Smooth muscle cell (in vitro differentiated cells): Measurements from ENCODE around the gene MCF2L. TPM values are rescaled to one million over a fixed set of nuclear protein-coding genes. Genes with fewer than 3 reads are reported as not detected.
"Not testable (repeated sequence)": the region's sequence is repeated elsewhere in the genome, so short reads cannot be mapped to it uniquely, and the experiment has no call there.

Source experiments
- DNase-seq: peaks from one replicate; lab custom pipeline; 2025; ENCODE audit not compliant: unreplicated experiment; lab: John Stamatoyannopoulos, UW
- H2AFZ ChIP-seq: fragments of 200-600 bp; sonication (generic); 2 replicates; pipeline ENCODE4 v1.6.0; 2016; ENCODE audit warnings: antibody characterized with exemption, low read depth, mild to moderate bottlenecking
- H3F3A ChIP-seq: fragments of 200-600 bp; sonication (generic); 2 replicates; pipeline ENCODE4 v1.6.0; 2017; ENCODE audit warnings: antibody characterized with exemption, low read depth
- H3K27ac ChIP-seq: fragments of 200-600 bp; sonication (generic); 2 replicates; pipeline ENCODE4 v1.5.1; 2016; ENCODE audit warnings: low read depth, mild to moderate bottlenecking
- H3K27me3 ChIP-seq: fragments of 200-600 bp; sonication (generic); 2 replicates; pipeline ENCODE4 v1.6.1; 2016; ENCODE audit warnings: low read depth, mild to moderate bottlenecking
- H3K36me3 ChIP-seq: fragments of 200-600 bp; sonication (generic); 2 replicates; pipeline ENCODE4 v1.5.1; 2016; ENCODE audit warnings: low read depth
- H3K4me1 ChIP-seq: fragments of 200-600 bp; sonication (generic); 2 replicates; pipeline ENCODE4 v1.5.1; 2016; ENCODE audit warnings: low read depth
- H3K4me2 ChIP-seq: fragments of 200-600 bp; sonication (generic); 2 replicates; pipeline ENCODE4 v1.6.0; 2016; ENCODE audit warnings: mild to moderate bottlenecking
- H3K4me3 ChIP-seq: fragments of 200-600 bp; sonication (generic); 2 replicates; pipeline ENCODE4 v1.5.1; 2016; ENCODE audit warnings: mild to moderate bottlenecking
- H3K79me2 ChIP-seq: fragments of 200-600 bp; sonication (generic); 2 replicates; pipeline ENCODE4 v1.6.0; 2016; ENCODE audit warnings: low read depth, mild to moderate bottlenecking
- H3K9ac ChIP-seq: fragments of 200-600 bp; sonication (generic); 2 replicates; pipeline ENCODE4 v1.6.0; 2016; ENCODE audit warnings: low read depth
- H3K9me3 ChIP-seq: fragments of 200-600 bp; sonication (generic); replicated peaks from 2 replicates; pipeline ENCODE4 v1.5.1; 2016; ENCODE audit warnings: low read depth
- H4K20me1 ChIP-seq: fragments of 200-600 bp; sonication (generic); 2 replicates; pipeline ENCODE4 v1.6.0; 2016; ENCODE audit warnings: low read depth
- WGBS: methylation state at CpG from one replicate; pipeline ENCODE4 v1.1.7; 2016; ENCODE audit warnings: low lambda C conversion rate; 5-methylcytosine and 5-hydroxymethylcytosine counted together
- polyA plus RNA-seq: library from polyadenylated mRNA; unstranded; fragments of >200 nt; fragmentation: Nextera tagmentation; extraction: Ambion mirVana; gene quantifications from 2 replicates; pipeline ENCODE4 v1.2.1, GENCODE V29; 2016
- total RNA-seq: library from RNA; depleted of rRNA; stranded (reverse); fragments of >200 nt; gene quantifications from 2 replicates; pipeline ENCODE4 v1.2.3, GENCODE V29; 2014
- TF ChIP-seq, protein P1 (sequence below): fragments of 200-600 bp; sonication (generic); IDR thresholded peaks from 2 replicates; pipeline ENCODE4 v1.5.1; 2017; ENCODE audit warnings: borderline replicate concordance, mild to moderate bottlenecking, antibody characterized with exemption; ENCODE audit not compliant: insufficient read depth, poor library complexity, severe bottlenecking

MCF2L gene
- total and polyA plus RNA-seq, 2 experiments from 2014 or later = 0.54 to 7.6 TPM

DNA sequence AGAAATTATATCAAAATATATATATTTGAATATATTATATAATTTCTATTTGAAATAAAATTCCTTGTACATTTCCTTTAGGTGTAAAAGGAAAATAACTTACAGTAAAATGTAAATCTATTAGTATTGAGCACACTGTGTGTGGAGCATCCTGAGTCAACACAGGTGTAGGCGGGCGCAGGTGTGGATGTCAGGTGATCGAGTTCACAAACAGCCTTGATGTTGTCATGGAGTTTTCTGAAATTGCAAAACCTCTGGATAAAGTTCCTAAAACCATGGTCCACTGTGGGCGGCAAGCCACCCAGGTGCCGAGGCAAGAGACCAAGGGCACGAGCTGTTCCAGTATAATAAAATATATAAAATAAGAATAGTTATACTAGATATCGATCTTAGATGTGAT is 27.7 kb upstream of the MCF2L start:
- DNase-seq = no peak
- peaks cover 4% of the 10 kb centered on the region for H3K4me1 ChIP-seq
- no peaks in the 10 kb centered on the region for H3K36me3 ChIP-seq
- H3F3A ChIP-seq = no peaks in the 10 kb centered on the region
- H3K4me3 ChIP-seq = no peak overlapping the region
- TF ChIP-seq, protein P1, sequence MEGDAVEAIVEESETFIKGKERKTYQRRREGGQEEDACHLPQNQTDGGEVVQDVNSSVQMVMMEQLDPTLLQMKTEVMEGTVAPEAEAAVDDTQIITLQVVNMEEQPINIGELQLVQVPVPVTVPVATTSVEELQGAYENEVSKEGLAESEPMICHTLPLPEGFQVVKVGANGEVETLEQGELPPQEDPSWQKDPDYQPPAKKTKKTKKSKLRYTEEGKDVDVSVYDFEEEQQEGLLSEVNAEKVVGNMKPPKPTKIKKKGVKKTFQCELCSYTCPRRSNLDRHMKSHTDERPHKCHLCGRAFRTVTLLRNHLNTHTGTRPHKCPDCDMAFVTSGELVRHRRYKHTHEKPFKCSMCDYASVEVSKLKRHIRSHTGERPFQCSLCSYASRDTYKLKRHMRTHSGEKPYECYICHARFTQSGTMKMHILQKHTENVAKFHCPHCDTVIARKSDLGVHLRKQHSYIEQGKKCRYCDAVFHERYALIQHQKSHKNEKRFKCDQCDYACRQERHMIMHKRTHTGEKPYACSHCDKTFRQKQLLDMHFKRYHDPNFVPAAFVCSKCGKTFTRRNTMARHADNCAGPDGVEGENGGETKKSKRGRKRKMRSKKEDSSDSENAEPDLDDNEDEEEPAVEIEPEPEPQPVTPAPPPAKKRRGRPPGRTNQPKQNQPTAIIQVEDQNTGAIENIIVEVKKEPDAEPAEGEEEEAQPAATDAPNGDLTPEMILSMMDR = no peak
- WGBS = 98% methylated on average over 7 of the region's 7 CpGs
- H3K9me3 ChIP-seq = no peaks in the 10 kb centered on the region
- H2AFZ ChIP-seq = no peak overlapping the region
- no peaks in the 10 kb centered on the region for H4K20me1 ChIP-seq
- no peak overlapping the region for H3K9ac ChIP-seq
- H3K27me3 ChIP-seq = no peaks in the 10 kb centered on the region
- no peak overlapping the region for H3K4me2 ChIP-seq
- no peak overlapping the region for H3K27ac ChIP-seq
- no peaks in the 10 kb centered on the region for H3K79me2 ChIP-seq

DNA sequence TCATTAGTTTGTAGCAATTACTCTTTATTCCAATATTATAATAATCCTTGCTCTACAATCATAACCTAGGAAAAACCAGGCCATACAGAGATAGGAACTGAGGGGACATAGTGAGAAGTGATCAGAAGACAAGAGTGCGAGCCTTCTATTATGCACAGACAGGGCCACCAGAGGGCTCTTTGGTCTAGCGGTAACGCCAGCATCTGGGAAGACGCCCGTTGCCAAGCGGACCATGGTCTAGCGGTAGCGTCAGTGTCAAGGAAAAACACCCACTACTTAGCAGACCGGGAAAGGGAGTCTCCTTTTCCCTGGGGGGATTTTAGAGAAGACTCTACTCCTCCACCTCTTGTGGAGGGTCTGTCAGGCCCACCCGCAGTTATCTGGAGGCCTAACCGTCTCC is 27.2 kb upstream of the MCF2L start:
- H3K4me2 ChIP-seq, H3K36me3 ChIP-seq, H3K9me3 ChIP-seq, DNase-seq, H4K20me1 ChIP-seq, H3K27ac ChIP-seq, H2AFZ ChIP-seq, H3K9ac ChIP-seq, H3K79me2 ChIP-seq, H3K4me1 ChIP-seq, H3K4me3 ChIP-seq, H3K27me3 ChIP-seq, H3F3A ChIP-seq: not testable (repeated sequence)
- 86% methylated on average over 11 of the region's 11 CpGs for WGBS

DNA sequence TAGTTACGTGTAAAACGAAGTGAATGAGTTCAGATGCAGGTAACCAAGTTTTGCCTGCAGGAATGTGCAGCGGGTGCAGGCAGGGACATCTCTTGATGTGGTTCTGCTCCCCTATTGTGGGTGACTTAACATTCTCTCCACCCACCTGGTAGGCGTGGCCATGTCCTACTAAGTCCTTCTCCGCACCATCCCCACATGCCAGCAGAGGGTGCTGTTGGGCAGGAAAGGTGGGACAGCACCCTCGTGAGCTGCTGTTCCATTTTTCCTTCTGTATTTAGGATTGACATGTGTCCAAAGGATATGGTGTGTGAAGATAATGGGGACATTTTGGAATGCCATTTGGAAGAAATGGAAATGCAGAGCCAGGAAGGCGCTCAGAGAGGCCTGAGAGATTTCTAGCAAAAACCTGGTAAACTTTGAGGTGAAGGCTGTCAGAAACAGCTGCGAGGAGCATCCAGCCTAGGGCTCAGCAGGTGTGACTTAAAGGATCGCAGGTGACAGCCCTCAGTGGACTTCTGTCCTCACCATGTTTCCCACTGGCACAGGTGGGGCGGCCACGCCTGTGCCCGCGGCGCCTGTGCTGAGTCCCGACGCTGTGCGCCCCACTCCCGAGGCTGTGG is 26.2 kb upstream of the MCF2L start:
- Histone ChIP-seq H3K27me3 (no peaks in the 10 kb centered on the region), H4K20me1 (no peaks in the 10 kb centered on the region), H3K4me1 (peaks cover 4% of the 10 kb centered on the region), H3F3A (no peaks in the 10 kb centered on the region), H3K79me2 (no peaks in the 10 kb centered on the region), H3K4me2 (peak overlapping the region; percentile 98), H3K9ac (no peak overlapping the region), H3K27ac (no peak overlapping the region), H2AFZ (peak overlapping the region; percentile 96), H3K9me3 (no peaks in the 10 kb centered on the region), H3K36me3 (no peaks in the 10 kb centered on the region), H3K4me3 (peak overlapping the region; percentile 76)
- peak; percentile 76 for DNase-seq
- 5% methylated on average over 18 of the region's 18 CpGs for WGBS
- TF ChIP-seq, protein P1 = peak; percentile 98

DNA sequence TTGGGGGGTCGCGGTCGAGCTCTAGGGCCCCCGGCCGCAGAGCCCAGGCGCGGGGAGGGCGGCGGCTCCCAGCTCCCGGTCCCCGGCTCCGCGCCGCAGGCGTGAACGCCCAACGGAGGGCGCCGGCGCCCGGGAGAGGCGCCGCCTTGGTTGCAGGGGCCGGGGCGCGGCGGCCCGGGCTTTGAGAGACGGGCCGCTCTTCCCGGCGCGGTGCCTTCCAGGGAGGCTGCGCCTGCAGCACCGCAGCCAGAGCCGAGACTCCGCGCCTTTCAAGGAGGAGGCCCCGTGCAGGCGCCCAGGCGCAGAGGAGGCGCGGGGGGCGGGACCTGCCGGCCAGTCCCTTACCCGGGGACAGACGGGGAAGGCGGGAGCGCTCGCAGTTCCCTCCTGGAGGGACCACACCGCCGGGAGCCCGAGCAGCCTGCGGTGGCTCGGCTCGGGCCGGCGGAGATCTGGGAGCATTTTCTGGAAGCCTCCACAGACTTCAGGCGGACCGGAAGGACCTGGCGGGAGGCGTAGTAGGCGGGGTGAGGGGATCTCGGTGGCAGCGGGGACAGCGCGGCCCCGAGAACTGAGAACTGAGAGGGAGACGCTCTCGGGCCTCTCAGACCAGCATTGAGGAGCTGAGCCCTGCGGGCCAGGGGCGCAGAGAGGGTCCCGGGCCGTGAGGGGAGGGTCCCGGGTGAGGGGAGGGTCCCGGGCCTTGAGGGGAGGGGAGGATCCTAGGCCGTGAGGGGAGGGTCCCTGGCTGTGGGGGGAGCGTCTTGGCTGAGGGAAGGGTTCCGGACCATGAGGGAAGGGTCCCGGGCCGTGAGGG is 25.5 kb upstream of the MCF2L start:
- Histone ChIP-seq H3K9ac (peak overlapping the region; percentile 51), H3F3A (no peaks in the 10 kb centered on the region), H3K4me1 (peaks cover 4% of the 10 kb centered on the region), H3K79me2 (no peaks in the 10 kb centered on the region), H3K9me3 (no peaks in the 10 kb centered on the region), H3K27ac (no peak overlapping the region), H4K20me1 (no peaks in the 10 kb centered on the region), H3K4me2 (peak overlapping the region; percentile 98), H3K27me3 (no peaks in the 10 kb centered on the region), H2AFZ (peak overlapping the region; percentile 96), H3K4me3 (peak overlapping the region; percentile 76), H3K36me3 (no peaks in the 10 kb centered on the region)
- WGBS = 2% methylated on average over 60 of the region's 81 CpGs
- peak; percentile 25 for DNase-seq
- TF ChIP-seq, protein P1 = no peak
